Gastroesophageal sphincter (tissue), 3 donors: ENCODE measurements around the gene TNS1.

ENCODE experiments used
- POLR2A ChIP-seq, 2 donors: fragments of 450-650 bp; IDR thresholded peaks; one replicate each; pipeline ENCODE4 v1.6.1; 2017; ENCODE audit warnings: antibody characterized with exemption in 2 of 2, mild to moderate bottlenecking in 2 of 2, moderate library complexity in 1 of 2
- POLR2AphosphoS5 ChIP-seq: sonication (generic); formaldehyde crosslinking; IDR thresholded peaks from one replicate; pipeline ENCODE4 v1.6.1; 2017; ENCODE audit warnings: antibody characterized with exemption
- TF ChIP-seq, protein P1 (sequence below), 4 experiments: fragments of 200-600 bp in 2 of 4; fragments of 450-650 bp in 2 of 4; sonication (generic) in 1 of 4; IDR thresholded peaks; one replicate each; pipeline ENCODE4 v1.5.1; 2017 to 2019; ENCODE audit warnings: antibody characterized with exemption in 4 of 4, mild to moderate bottlenecking in 2 of 4, moderate library complexity in 2 of 4

- TF ChIP-seq POLR2A (IDR thresholded peaks at IDR 0.05) (peak; percentile 41 to 49), POLR2AphosphoS5 (peak; percentile 71)
- TF ChIP-seq, protein P1, sequence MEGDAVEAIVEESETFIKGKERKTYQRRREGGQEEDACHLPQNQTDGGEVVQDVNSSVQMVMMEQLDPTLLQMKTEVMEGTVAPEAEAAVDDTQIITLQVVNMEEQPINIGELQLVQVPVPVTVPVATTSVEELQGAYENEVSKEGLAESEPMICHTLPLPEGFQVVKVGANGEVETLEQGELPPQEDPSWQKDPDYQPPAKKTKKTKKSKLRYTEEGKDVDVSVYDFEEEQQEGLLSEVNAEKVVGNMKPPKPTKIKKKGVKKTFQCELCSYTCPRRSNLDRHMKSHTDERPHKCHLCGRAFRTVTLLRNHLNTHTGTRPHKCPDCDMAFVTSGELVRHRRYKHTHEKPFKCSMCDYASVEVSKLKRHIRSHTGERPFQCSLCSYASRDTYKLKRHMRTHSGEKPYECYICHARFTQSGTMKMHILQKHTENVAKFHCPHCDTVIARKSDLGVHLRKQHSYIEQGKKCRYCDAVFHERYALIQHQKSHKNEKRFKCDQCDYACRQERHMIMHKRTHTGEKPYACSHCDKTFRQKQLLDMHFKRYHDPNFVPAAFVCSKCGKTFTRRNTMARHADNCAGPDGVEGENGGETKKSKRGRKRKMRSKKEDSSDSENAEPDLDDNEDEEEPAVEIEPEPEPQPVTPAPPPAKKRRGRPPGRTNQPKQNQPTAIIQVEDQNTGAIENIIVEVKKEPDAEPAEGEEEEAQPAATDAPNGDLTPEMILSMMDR (IDR thresholded peaks at IDR 0.05) = no peak
Observed at GRCh38 chr2:217939629-217940245, 63.1 kb downstream of the TNS1 start.
